GM12801 (cell line): ENCODE results near the gene CKM.

Experiments
- CTCF ChIP-seq: IDR thresholded peaks from one replicate; pipeline ENCODE4 v1.5.1; 2011; ENCODE audit warnings: control low read depth; ENCODE audit not compliant: insufficient read length; ENCODE audit errors: extremely low read depth

CKM gene

GRCh38 chr19:45322744-45323281 is at the start of gene CKM:
Gene CKM (minus strand): TSS chr19:45322875. CDS start chr19:45319713, 3,162 bp downstream.
- TF ChIP-seq CTCF: no peak

- no peak for TF ChIP-seq CTCF
These were observed 47.9 kb upstream of the CKM start, which contains the start of gene ERCC2 for GRCh38 chr19:45370410-45371204. Gene ERCC2 (minus strand): TSS chr19:45370573. CDS start chr19:45370540, 33 bp downstream.

GRCh38 chr19:45368737-45369340 is 46.2 kb upstream of the CKM start:
- no peak for TF ChIP-seq CTCF

- no peak for TF ChIP-seq CTCF
These were observed 45.5 kb upstream of the CKM start for GRCh38 chr19:45368127-45368526.

GRCh38 chr19:45364696-45365095 is 42.0 kb upstream of the CKM start:
- no peak for TF ChIP-seq CTCF

GRCh38 chr19:45363861-45364459 is 41.3 kb upstream of the CKM start:
- TF ChIP-seq CTCF: no peak

GRCh38 chr19:45362291-45362690 is 39.6 kb upstream of the CKM start:
- no peak for TF ChIP-seq CTCF
